Lower lobe of right lung (tissue), 2 donors: ENCODE measurements around the gene SELPLG. TPM values are rescaled to one million over a fixed set of nuclear protein-coding genes. Genes with fewer than 3 reads are reported as not detected.
"Not testable (repeated sequence)": the region's sequence is repeated elsewhere in the genome, so short reads cannot be mapped to it uniquely, and the experiment has no call there.

ENCODE experiments used
- ATAC-seq, 2 donors: fragments of 200-7000 bp; cut with Tn5 transposase; one replicate each; pipeline ENCODE4 v1.9.1; 2020 to 2022; ENCODE audit warnings: mild to moderate bottlenecking in 2 of 2, moderate library complexity in 2 of 2
- DNase-seq: peaks from one replicate; pipeline ENCODE4 v3.0.0-alpha.2; 2020
- H3K27ac ChIP-seq: fragments of 200-600 bp; one replicate; pipeline ENCODE4 v1.8.0; 2022
- H3K27me3 ChIP-seq: fragments of 200-600 bp; one replicate; pipeline ENCODE4 v1.8.0; 2022; ENCODE audit warnings: low read depth
- H3K36me3 ChIP-seq: fragments of 200-600 bp; one replicate; pipeline ENCODE4 v1.8.0; 2022; ENCODE audit warnings: mild to moderate bottlenecking
- H3K4me1 ChIP-seq: fragments of 200-600 bp; one replicate; pipeline ENCODE4 v1.8.0; 2022
- H3K4me3 ChIP-seq: fragments of 200-600 bp; one replicate; pipeline ENCODE4 v1.8.0; 2022; ENCODE audit warnings: mild to moderate bottlenecking
- H3K9me3 ChIP-seq: fragments of 200-600 bp; one replicate; pipeline ENCODE4 v1.8.0; 2022
- CTCF ChIP-seq: fragments of 200-600 bp; IDR thresholded peaks from one replicate; pipeline ENCODE4 v1.8.0; 2022; ENCODE audit warnings: antibody characterized with exemption, mild to moderate bottlenecking
- intact Hi-C: fragments of 100-400 bp; cut with DNase I; formaldehyde crosslinking; loops from one replicate; pipeline ENCODE4 v1.11.0; 2022
- microRNA-seq: library from miRNA; unstranded; fragments of <30 nt; microRNA quantifications from one replicate; pipeline ENCODE4 v1.2.0, GENCODE V29; 2020; ENCODE audit warnings: borderline number of aligned reads
- total RNA-seq: library from RNA; stranded (reverse); fragmentation: NEBNext Ultra II Directional; extraction: Animal tissue kit (Norgen Biotek cat#: 25700); gene quantifications from one replicate; pipeline ENCODE4 v1.2.1, GENCODE V29; 2021
- donor health status: DM: no; HTN: yes; CAD: no; lungs with severe emphysema.

Gene SELPLG
- total RNA-seq, 1 donor from 2014 or later, result 59.9 TPM

GRCh38 chr12:108576660-108577234 lies 56.9 kb downstream of the SELPLG start:
- Histone ChIP-seq H3K27ac (no peak overlapping the region), H3K4me3 (no peak overlapping the region), H3K27me3 (no peaks in the 10 kb centered on the region), H3K9me3 (no peaks in the 10 kb centered on the region), H3K36me3 (no peaks in the 10 kb centered on the region), H3K4me1 (peaks cover 6% of the 10 kb centered on the region)
- DNase-seq (no peak), ATAC-seq (no peak)
- no peak for TF ChIP-seq CTCF
- intact Hi-C loops, result no loop called here

GRCh38 chr12:108575199-108575912 lies 58.3 kb downstream of the SELPLG start:
- ATAC-seq, result no peak
- Histone ChIP-seq H3K36me3 (peaks cover under 1% of the 10 kb centered on the region), H3K4me1 (no peaks in the 10 kb centered on the region), H3K27me3 (no peaks in the 10 kb centered on the region), H3K27ac (no peak overlapping the region), H3K9me3 (no peaks in the 10 kb centered on the region), H3K4me3 (no peak overlapping the region)
- DNase-seq, result no peak
- no peak for TF ChIP-seq CTCF
- intact Hi-C loops, result no loop called here

GRCh38 chr12:108574276-108574675 lies 59.4 kb downstream of the SELPLG start:
- H3K4me3 ChIP-seq, H3K4me1 ChIP-seq, H3K27ac ChIP-seq, ATAC-seq, H3K9me3 ChIP-seq, H3K27me3 ChIP-seq, DNase-seq, intact Hi-C loops: not testable (repeated sequence)
- peaks cover 11% of the 10 kb centered on the region for H3K36me3 ChIP-seq

- no peak overlapping the region for H3K4me3 ChIP-seq
- no peak for ATAC-seq
- intact Hi-C loops, result no loop called here
- no peak overlapping the region for H3K27ac ChIP-seq
- DNase-seq, result no peak
- H3K9me3 ChIP-seq, result no peaks in the 10 kb centered on the region
- H3K27me3 ChIP-seq, result no peaks in the 10 kb centered on the region
- TF ChIP-seq CTCF, result no peak
- H3K4me1 ChIP-seq, result peaks cover 4% of the 10 kb centered on the region
- peaks cover 20% of the 10 kb centered on the region for H3K36me3 ChIP-seq
Observed at GRCh38 chr12:108573317-108573716, 60.4 kb downstream of the SELPLG start.

GRCh38 chr12:108572166-108572790 lies 61.4 kb downstream of the SELPLG start:
- peaks cover 31% of the 10 kb centered on the region for H3K36me3 ChIP-seq
- no peaks in the 10 kb centered on the region for H3K9me3 ChIP-seq
- H3K4me1 ChIP-seq, result peaks cover 14% of the 10 kb centered on the region
- DNase-seq (no peak), ATAC-seq (no peak)
- H3K27me3 ChIP-seq, result no peaks in the 10 kb centered on the region
- no peak overlapping the region for H3K27ac ChIP-seq
- intact Hi-C loops, result no loop called here
- TF ChIP-seq CTCF, result no peak
- H3K4me3 ChIP-seq, result no peak overlapping the region

Small RNA genes within 50 kb of the gene (microRNA-seq; reads per million reads assigned to microRNA genes)
- gene MIR4496, result not detected

Other genes with a start within 250 kb of the SELPLG start
- gene FICD, start 118.6 kb downstream of the SELPLG start, total RNA-seq, result 8.3 TPM
- gene SART3, start 72.7 kb downstream of the SELPLG start, total RNA-seq, result 42.8 TPM
- 133 TPM for gene ISCU, start 71.3 kb downstream of the SELPLG start, total RNA-seq
- gene TMEM119, start 35.8 kb downstream of the SELPLG start, total RNA-seq, result 13.4 TPM
- 307 TPM for gene CORO1C, start 97.6 kb upstream of the SELPLG start, total RNA-seq
- gene SSH1, start 223.7 kb upstream of the SELPLG start, total RNA-seq, result 45.6 TPM
- gene DAO, start 246.2 kb upstream of the SELPLG start, total RNA-seq, result not detected